SIG-M5 treated with dmso at 0.1 percent for 504 hours (cell line): ENCODE results near the gene CUEDC2.

ENCODE experiments used
- DNase-seq: peaks from one replicate; lab custom pipeline; 2025; ENCODE audit not compliant: unreplicated experiment; lab: John Stamatoyannopoulos, UW

The CUEDC2 gene

GRCh38 chr10:102375250-102375649, 57.1 kb downstream of the CUEDC2 start:
- DNase-seq: no peak
